ENCODE data around the gene ASB6. TPM values are rescaled to one million over a fixed set of nuclear protein-coding genes. Genes with fewer than 3 reads are reported as not detected.

The ASB6 gene
- total RNA-seq, 4 donors from 2014 or later: 14.9 to 25.5 (median 22.4) TPM

DNA sequence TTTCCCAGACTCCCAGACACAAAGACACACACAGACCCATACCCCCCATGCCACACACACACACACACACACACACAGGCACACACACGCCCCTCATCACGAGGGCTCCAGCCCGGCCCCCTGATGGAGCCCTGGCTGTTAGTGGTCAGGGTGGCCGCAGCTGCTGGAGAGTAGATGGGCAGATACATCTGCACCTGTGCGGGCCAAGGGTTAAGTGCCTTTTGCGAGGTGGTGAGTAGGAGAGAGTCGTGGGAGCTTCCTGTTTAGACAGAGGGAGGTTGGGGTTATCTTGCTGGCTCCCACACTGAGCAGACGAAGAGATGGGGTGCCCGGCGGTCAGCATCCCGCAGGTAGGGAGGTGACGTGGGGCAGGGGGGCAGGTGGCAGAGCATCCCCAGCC lies 31.7 kb upstream of the ASB6 start:
- H3K27ac ChIP-seq: no peak overlapping the region
- WGBS, 2 donors: 66 to 71% methylated on average over 12 of the region's 12 CpGs

DNA sequence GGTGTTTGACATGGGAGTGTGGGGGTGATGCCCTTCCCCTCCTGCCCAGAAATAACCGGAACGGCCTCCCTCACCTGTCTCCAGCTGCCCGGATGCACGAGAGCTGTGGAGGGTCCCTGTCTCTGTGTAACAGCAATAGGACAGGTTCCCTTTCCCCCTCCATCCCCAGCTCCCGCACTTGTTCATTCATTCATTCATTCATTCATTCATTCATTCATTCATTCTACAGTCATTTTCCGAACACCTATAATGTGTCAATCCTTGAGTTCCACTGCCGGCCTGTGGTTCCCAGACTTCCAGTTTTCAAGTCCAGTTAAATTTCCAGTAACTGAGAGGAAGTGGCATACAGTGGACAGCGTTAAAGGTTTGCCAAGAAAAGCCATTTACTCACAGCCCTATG lies 30.8 kb upstream of the ASB6 start:
- Histone ChIP-seq H3K9me3 (no peaks in the 10 kb centered on the region), H3K36me3 (no peaks in the 10 kb centered on the region), H3K4me1 (peaks cover 0 to 39% (median 4%) of the 10 kb centered on the region in 4 donors), H3K27ac (no peak overlapping the region), H3K27me3 (peaks cover 0 to 37% of the 10 kb centered on the region in 2 donors), H3K4me3 (no peak overlapping the region)
- WGBS, 2 donors: 76 to 82% methylated on average over 8 of the region's 8 CpGs
- DNase-seq (ENCODE audit: low spot score in 2 of 2): no peak
- TF ChIP-seq POLR2A (IDR thresholded peaks at IDR 0.05): no peak
- no peak for TF ChIP-seq EP300 (IDR thresholded peaks at IDR 0.05)
- TF ChIP-seq, protein P1, sequence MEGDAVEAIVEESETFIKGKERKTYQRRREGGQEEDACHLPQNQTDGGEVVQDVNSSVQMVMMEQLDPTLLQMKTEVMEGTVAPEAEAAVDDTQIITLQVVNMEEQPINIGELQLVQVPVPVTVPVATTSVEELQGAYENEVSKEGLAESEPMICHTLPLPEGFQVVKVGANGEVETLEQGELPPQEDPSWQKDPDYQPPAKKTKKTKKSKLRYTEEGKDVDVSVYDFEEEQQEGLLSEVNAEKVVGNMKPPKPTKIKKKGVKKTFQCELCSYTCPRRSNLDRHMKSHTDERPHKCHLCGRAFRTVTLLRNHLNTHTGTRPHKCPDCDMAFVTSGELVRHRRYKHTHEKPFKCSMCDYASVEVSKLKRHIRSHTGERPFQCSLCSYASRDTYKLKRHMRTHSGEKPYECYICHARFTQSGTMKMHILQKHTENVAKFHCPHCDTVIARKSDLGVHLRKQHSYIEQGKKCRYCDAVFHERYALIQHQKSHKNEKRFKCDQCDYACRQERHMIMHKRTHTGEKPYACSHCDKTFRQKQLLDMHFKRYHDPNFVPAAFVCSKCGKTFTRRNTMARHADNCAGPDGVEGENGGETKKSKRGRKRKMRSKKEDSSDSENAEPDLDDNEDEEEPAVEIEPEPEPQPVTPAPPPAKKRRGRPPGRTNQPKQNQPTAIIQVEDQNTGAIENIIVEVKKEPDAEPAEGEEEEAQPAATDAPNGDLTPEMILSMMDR (IDR thresholded peaks at IDR 0.05): no peak

More for the DNA sequence above, 31.7 kb upstream of the ASB6 start:
- Histone ChIP-seq H3K36me3 (no peaks in the 10 kb centered on the region), H3K9me3 (no peaks in the 10 kb centered on the region), H3K27me3 (peaks cover 0 to 28% of the 10 kb centered on the region in 2 donors), H3K4me1 (peaks cover 0 to 35% (median 4%) of the 10 kb centered on the region in 4 donors), H3K4me3 (no peak overlapping the region)
- DNase-seq (ENCODE audit: low spot score in 2 of 2): no peak
- TF ChIP-seq EP300 (IDR thresholded peaks at IDR 0.05) (no peak), POLR2A (IDR thresholded peaks at IDR 0.05) (no peak)
- TF ChIP-seq, protein P1 (IDR thresholded peaks at IDR 0.05): no peak

DNA sequence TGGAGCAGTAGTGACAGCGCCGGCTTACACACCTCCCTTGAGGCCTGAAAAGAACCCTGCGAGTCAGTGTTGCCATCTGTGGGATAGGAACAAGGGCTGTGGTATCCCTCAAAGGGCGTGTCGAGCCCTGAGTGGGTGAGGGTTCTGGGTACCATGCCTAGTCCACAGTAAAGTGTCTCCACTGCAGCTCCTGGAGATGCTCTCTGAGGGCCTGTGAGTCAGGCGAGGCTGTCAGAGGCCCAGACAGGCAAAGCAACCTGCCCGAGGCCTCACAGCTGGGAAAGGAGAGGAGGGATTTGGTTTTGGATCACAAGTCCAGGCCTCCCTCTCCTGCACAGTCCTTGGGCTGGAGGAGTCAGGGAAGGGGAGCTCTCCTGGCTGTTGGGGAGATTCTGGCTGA lies 29.6 kb upstream of the ASB6 start:
- no peak for DNase-seq (ENCODE audit: low spot score in 2 of 2)
- TF ChIP-seq, protein P1 (IDR thresholded peaks at IDR 0.05): no peak
- TF ChIP-seq POLR2A (IDR thresholded peaks at IDR 0.05): no peak
- no peak for TF ChIP-seq EP300 (IDR thresholded peaks at IDR 0.05)
- Histone ChIP-seq H3K27ac (no peak overlapping the region), H3K4me3 (no peak overlapping the region), H3K27me3 (peaks cover 0 to 37% of the 10 kb centered on the region in 2 donors), H3K4me1 (peaks cover 0 to 39% (median 3%) of the 10 kb centered on the region in 4 donors), H3K36me3 (no peaks in the 10 kb centered on the region), H3K9me3 (no peaks in the 10 kb centered on the region)
- 64 to 77% methylated on average over 7 of the region's 7 CpGs for WGBS, 2 donors

DNA sequence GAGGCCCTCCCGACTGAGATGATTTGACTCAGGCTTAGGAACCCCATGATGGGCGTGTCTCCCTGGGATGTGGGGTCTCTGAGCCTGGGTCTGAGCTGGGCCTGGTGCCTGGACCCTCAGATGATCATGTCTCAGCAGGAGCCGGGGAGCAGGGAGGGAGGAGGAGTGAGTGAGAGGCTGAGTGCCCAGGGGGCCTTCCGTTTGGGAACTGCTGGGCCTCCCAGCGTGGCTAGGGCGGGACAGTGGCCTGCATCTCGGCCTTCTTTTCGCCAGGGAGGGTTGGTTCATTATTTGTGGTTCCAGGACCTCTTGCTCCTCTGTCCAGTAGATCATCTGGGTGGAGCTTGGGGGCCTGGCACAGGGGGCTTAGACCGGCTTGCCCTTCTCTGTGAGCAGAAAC lies 29.1 kb upstream of the ASB6 start:
- Histone ChIP-seq H3K27ac (no peak overlapping the region), H3K4me1 (peaks cover 0 to 39% (median under 1%) of the 10 kb centered on the region in 4 donors), H3K27me3 (peaks cover 0 to 37% of the 10 kb centered on the region in 2 donors), H3K4me3 (no peak overlapping the region), H3K36me3 (no peaks in the 10 kb centered on the region), H3K9me3 (no peaks in the 10 kb centered on the region)
- 73 to 78% methylated on average over 9 of the region's 9 CpGs for WGBS, 2 donors
- TF ChIP-seq EP300 (IDR thresholded peaks at IDR 0.05): no peak
- TF ChIP-seq POLR2A (IDR thresholded peaks at IDR 0.05): no peak
- TF ChIP-seq, protein P1 (IDR thresholded peaks at IDR 0.05): no peak
- no peak for DNase-seq (ENCODE audit: low spot score in 2 of 2)

DNA sequence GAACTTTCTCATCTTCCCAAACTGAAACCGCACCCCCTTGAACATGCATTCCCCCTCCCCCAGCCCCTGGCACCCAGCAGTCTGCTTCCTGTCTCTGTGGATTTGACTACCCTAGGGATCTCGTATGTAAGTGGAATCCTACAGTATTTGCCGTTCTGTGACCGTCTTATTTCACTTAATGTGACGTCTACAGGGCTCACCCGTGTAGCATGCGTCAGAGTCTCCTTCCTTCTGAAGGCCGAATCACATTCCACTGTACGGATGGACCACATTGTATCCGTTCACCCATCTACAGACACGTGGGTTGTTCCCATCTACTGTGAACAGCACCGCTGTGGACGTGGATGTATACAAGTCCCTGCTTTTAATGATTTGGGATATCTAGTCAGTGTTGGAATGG lies 28.0 kb upstream of the ASB6 start:
- H3K36me3 ChIP-seq: no peaks in the 10 kb centered on the region
- peaks cover 0 to 35% (median 2%) of the 10 kb centered on the region in 4 donors for H3K4me1 ChIP-seq
- H3K27ac ChIP-seq: no peak overlapping the region
- no peak overlapping the region for H3K4me3 ChIP-seq
- no peaks in the 10 kb centered on the region for H3K9me3 ChIP-seq
- no peak for DNase-seq (ENCODE audit: low spot score in 2 of 2)
- TF ChIP-seq, protein P1 (IDR thresholded peaks at IDR 0.05): no peak
- TF ChIP-seq EP300 (IDR thresholded peaks at IDR 0.05): no peak
- no peak for TF ChIP-seq POLR2A (IDR thresholded peaks at IDR 0.05)
- H3K27me3 ChIP-seq: peaks cover 0 to 35% of the 10 kb centered on the region in 2 donors
- WGBS, 2 donors: 87 to 89% methylated on average over 13 of the region's 13 CpGs
